HG03442 (cell line): ENCODE measurements around the gene CDC26.
"Not testable (repeated sequence)": the region's sequence is repeated elsewhere in the genome, so short reads cannot be mapped to it uniquely, and the experiment has no call there.

Source experiments
- ATAC-seq: cut with Tn5 transposase; IDR thresholded peaks from one replicate; pipeline ENCODE4 v1.9.1; 2021; ENCODE audit warnings: mild to moderate bottlenecking, moderate library complexity; ENCODE audit not compliant: unreplicated experiment

CDC26 gene

DNA sequence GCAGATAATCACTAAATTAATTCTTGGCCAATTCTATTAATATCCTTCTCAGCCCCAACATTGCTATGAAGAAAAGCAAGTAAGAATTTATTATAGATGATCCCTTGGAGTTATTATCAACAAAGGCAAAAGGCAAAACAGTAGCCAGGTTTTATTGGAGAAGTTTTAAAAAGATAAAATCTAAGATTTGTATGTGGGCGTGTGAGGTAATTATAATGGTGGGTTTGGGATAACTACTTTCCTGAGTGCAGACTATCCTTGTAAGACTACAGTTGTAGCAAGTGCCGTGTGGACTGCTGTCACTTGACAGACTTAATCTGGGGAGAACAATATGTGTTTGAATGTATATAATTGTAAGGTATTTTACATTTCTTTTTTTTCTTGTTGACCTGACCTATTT is 30.8 kb downstream of the CDC26 start:
- no peak for ATAC-seq

DNA sequence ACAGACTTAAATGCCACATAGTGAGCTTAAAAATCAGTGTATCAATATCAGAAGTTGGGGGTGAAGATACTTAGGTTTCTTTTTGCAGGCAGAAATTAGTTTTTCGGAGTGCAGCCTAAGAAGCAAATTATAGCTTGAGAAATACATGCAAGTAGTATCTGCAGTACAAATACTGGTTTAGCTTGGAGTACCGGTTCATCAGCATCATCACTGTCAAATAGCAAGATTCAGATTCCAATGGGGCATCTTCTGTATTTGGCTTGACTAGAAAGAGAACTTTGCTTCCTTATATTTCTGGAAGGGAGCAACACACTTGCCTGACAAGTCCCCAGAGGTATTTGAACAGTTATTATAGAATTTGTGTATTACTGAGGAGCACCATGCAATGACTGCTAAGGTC is 34.2 kb downstream of the CDC26 start:
- ATAC-seq: no peak

DNA sequence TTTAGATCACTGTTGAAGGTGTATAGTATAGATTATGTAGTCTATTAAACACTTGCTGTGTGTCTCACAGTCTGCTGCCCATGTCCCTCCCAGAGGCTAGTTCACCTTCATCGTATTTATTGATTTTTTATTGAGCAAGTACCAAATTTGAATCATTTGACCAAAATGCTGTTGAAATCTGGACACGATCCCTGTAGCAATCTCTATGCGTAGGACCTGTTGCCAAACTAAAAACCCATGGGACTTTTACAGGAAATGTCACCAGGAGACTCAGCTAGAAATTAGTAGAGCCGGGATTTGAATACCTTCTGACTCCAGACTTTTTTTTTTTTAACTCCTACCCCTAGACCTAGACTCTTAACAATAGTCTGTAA is 36.5 kb downstream of the CDC26 start:
- ATAC-seq: no peak

DNA sequence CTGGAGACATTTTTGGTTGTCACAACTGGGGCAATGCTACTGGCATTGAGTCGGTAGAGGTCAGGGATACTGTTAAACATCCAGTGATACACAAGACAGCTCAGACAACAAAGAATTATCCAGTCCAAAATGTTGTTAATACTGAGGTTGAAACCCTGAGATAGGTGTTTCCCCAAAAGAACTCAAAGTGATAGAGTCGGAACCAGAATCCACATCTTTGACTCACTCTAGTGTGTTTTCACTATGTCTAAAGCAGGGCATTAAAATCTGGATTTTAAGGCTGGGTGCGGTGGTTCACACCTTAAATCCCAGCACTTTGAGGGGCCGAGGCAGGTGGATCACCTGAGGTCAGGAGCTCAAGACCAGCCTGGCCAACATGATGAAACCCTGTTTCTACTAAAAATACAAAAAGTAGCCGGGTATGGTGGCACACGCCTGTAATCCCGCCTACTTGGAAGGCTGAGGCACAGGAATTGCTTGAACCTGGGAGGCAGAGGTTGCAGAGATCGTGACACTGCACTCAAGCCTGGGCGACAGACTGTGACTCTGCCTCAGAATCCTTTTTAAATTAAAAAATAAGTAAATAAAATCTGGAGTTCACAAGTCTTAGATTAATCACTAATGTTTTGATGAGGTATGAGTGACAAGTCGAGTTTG is 37.0 kb downstream of the CDC26 start:
- no peak for ATAC-seq

DNA sequence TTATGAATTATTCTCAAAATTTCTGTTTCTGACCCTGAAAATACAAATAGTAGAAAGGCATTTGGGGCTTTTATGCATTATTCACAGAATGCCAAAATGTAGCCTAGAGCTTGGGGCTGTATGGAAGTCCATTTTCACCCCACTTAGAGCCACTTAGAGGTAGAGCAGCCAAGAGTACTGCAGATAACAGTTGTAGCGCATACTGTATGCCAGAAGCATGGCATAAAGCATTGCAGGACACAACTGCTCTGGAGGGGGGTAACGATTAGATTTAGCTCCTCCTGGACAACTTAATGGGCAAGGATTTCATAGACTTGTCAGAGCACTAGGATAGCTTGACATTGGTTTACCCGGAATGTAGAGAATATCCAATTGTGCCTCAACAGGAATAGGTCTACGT is 38.3 kb downstream of the CDC26 start:
- no peak for ATAC-seq

DNA sequence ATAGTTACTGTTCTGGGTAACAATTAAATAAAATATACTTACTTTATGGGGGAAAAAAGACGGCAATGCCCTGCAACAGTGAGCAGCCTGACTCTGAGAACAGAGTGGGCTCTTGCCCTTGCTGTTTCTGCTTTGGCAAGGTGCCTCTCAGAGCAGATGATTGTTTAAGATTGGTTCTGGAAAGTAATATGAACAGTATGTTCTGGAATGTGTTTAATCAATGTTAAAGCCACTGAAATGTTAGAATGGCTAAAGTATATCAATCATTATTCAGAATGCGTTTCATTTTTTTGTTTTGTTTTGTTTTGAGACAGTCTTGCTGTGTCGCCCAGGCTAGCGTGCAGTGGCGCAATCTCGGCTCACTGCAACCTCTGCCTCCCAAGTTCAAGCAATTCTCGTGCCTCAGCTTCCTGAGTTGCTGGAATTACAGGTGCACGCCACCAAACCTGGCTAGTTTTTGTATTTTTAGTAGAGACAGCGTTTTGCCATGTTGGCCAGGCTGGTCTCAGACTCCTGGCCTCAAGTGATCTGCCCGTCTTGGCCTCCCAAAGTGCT is 39.6 kb downstream of the CDC26 start:
- not testable (repeated sequence) for ATAC-seq

DNA sequence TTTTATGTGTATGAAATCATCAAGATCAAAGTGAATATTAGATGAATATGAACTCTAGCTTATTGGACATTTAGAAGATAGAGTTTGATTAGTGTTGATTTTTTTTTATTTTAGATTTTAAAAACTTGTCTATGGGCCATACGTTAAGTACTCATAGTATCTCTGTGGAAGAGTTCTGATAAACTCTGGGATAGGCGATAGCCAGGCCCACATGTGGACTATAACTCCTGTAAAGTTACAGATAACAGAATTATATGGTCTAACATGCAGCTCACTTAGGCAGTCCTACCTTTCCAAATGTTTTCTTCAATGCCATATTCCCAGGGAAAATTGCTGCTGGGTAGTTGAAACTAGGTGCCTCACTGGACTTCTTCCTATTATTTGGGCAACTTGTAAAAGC is 43.7 kb downstream of the CDC26 start:
- no peak for ATAC-seq

DNA sequence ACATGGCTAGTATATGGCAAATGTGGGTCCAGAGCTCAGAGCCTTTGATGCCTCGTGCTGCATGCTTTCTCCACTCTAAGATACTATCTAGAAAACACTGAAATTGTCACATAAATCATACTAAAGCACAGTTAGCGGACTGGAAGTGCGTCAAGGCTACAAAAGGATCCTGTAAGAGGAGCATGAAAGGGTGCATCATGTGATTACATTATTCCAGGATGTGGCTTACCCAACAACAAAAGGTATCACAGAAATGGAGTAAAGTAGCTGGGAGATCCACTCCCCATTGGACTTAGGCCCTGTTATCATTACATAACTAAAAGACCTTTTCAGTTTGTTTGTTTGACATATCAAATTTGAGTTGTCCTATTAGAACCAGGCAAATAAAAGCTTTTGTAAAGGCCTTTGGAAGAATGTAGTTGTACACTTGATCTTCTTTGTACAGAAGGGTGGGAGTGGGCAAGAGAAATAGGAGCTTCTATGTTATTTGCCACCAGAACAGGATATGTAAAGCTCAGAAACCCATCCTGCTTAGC is 47.2 kb downstream of the CDC26 start:
- no peak for ATAC-seq

DNA sequence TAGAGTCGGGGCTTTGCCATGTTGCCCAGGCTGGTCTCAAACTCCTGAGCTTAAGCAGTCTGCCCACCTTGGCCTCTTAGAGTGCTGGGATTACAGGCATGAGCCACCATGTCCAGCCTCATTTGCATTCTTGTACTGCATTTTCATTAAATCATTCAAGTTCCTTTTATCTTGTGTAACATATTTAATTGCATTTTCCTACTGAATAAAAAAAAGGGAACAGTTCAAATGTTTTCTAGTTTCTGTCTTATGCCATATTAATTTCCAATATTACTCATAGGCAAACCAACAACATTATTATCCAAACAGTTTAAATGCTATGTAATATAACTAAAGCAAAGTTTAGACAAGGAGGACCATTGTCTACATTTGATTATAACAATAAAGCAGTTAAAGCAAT is 47.9 kb downstream of the CDC26 start:
- ATAC-seq: no peak

DNA sequence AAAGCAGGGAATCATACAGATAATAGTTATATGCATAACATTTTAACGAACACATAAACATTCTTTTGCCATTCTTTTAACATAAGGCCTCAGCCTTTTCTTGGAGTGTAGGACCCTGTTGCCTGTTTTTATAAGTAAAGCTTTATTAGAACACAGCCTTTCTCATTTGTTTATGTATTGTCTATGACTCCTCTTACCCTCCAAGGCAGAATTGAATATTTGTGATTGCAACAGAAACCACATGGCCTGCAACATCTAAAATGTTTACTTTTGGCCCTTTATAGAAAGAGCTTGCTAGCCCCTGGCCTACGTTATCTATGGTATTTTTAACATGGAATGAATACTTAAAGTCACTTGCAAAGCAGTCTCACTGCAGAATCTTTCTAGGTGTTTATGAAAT is 51.4 kb downstream of the CDC26 start:
- ATAC-seq: no peak

DNA sequence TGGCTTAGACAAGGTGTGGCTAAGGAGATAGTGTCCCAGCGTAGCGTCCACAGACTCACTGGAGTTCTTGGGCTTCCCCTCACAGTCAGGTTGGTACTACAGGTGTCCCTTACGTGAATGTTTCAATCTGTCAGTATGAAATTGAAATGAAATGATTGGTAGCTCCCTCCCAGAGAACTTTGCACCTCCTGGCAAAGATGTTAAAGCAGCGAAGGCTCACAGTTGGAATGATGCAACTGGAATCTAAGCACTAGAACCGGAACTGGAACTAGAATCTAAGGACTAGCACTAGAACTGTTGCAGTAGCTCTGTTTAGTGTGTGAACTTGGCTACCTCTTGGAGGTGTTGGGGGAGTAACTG is 52.9 kb downstream of the CDC26 start:
- no peak for ATAC-seq

DNA sequence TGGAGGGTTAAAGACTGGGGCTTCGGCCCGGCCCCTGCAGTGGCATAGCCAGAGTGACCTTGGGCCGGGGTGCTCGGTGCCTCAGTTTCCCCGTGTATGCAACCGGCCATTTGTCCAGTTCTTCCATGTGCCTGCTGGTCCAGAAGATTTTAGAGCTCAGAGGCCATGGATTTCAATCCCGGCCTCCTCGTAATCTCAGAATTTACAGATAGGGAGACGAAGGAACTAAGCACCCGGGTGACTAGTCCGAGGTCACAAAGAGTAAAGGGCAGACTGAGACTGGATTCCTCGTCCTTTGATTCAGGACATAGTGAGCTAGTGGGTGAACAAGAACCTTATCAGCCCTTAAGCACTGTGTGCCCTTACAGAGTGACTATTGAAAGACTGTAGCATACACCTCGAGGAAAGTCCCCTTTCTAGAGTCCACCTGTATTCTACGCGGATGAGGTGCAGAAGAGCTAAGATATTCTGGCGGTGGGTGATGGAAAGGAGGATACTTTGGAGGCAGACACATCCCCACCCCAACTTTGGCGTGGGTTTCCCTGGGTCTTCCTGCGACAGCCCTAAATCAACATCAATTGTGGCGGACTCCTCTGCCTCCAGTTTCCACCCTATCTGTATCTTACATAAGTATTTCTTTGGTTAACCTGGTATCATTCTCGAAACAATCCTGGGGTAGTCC is 53.4 kb downstream of the CDC26 start:
- no peak for ATAC-seq

DNA sequence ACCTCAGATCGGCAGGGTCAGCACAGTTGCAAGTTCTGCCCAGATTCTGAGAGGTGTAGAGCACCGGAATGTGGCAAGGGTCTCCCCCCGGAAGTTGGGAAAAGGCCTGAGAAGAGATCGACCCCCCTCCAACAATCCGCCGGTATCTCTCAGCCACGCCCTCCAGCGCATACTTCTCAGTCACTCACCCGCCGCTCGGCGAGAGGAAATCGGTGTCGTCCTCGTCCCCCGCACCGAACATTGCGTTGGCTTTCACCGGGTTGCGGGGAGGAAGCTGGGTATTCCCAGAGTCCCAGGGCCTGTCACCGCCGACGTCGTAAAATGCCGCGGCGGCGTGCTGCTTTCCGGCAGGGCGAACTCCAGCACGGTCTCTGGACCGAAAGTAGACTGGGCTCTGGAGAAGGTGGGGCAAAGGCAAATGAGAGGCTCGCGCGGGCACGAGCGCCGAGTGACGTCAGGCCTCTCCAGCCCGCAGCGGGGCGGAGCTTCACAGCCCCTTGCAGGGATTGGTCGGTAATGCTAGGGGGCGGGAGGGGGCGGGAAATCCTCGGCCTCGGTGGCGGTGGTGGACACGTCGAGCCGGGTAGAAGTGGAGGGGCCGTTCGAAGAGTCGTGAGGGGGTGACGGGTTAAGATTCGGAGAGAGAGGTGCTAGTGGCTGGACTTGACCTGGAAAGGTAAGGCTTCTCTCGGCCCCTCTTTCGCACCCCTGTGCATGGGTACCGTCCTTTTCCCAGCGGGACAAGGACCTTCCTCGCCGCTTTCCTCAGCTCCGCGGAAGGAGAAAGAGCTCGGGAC is 54.2 kb downstream of the CDC26 start, which contains the start of the genes FKBP15 and SLC31A1:
Gene FKBP15 (minus strand): TSS at position 275 of the 797 bp plus-strand sequence. CDS start 34 bp downstream, at position 241.
Gene SLC31A1 (plus strand): TSS at position 542 of the 797 bp plus-strand sequence. CDS start 34,605 bp downstream, outside the sequence.
- peak; percentile 85 for ATAC-seq

DNA sequence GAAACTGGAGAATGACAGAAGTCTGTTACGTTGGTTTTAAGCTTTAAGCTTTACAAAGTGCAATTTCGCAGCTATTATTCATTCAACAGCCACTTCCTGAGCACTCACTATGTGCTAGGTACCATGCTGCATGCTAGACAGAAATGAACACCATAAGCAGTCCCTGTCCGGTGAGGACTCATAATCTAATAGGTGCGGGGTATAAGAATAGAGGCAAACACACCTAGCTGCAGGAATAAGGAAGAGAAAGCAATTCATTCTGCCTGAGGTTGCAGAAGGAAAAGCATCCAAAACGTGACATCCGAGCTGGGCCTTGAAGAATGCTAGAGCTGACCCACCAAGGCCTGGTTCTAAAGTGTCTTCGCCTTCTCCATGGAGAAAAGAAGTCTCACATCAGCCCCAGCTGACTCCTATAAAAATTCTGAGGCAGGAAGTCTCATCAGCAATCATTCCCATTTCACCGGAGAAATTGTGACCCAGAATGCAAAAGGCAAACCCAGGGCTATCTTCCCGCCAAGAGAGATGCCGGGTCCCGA is 54.8 kb downstream of the CDC26 start:
- no peak for ATAC-seq

DNA sequence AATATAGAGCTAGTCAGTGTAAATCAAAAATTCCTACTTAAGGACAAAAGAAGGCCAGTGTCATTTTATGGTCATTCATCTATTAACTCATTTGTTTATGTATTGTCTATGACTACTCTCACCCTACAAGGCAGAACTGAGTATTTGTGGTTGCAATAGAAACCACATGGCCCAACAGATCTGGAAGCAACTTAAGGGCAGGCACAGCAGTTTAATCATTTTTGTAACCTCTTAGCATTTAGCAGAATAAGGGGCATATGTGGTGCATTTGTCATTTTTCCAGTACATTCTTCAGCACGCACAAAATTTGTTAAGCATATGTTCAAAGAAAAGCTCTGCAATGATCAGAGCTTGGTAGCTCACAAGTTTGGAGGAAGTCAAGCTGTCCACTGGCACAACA is 55.4 kb downstream of the CDC26 start:
- peak; percentile 54 for ATAC-seq

DNA sequence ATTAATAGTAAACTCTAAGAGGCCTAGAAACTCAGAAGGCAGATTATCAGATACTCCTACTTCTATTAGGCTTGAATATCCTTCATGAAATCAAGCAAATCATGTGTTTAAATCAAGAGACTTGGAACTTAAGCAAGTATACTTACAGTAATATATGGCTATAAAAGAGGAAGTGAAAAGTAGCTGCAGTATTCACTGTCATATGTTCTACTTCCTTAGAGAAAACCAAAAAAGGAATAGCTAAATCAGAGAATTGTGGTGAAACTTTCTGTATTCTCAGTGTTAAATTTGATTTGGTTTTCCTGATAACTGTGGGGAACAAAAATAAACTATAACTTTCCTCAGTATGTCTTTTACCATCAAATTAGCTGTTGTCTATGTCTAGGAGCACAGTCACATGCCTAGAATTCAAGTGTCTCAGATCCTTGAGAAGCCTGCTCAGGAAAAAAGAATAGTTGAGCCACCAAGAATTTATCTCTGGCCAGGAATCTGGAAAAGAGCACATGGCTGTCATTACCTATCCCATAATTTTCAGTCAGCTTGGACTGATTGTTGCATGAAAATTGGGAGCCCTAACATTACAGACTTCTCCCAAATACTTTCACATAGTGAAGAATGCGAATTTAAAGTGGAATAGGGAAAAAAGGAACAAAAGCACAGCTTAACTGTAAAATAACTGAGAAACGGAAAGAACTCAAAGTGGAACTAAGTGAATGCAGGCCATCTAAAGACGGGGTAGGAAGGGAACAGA is 56.0 kb downstream of the CDC26 start:
- peak; percentile 34 for ATAC-seq
